Tibial artery (tissue), 4 donors: ENCODE data around the gene ANKRD7.

Source experiments
- DNase-seq, 2 donors: peaks; one replicate each; pipeline ENCODE4 v3.0.0-alpha.2; 2019
- H3K27ac ChIP-seq, 2 donors: fragments of 200-600 bp; sonication (generic) in 1 of 2; 1 replicate in 1 of 2; 2 replicates in 1 of 2; pipeline ENCODE4 v1.5.1; 2018 to 2019; ENCODE audit warnings: mild to moderate bottlenecking in 1 of 2
- H3K27me3 ChIP-seq, 2 donors: fragments of 200-600 bp; sonication (generic) in 1 of 2; one replicate each; pipeline versions ENCODE4 v1.5.1 to v1.6.0; 2016 to 2019
- H3K36me3 ChIP-seq, 3 donors: fragments of 200-600 bp; sonication (generic) in 2 of 3; one replicate each; pipeline ENCODE4 v1.5.1; 2016 to 2019; ENCODE audit warnings: mild to moderate bottlenecking in 2 of 3
- H3K4me1 ChIP-seq, 4 donors: fragments of 200-600 bp; sonication (generic) in 2 of 4; 1 replicate in 3 of 4; 2 replicates in 1 of 4; pipeline ENCODE4 v1.5.1; 2016 to 2019
- H3K4me3 ChIP-seq, 2 donors: fragments of 200-600 bp; sonication (generic) in 1 of 2; 1 replicate in 1 of 2; 2 replicates in 1 of 2; pipeline ENCODE4 v1.5.1; 2018 to 2019; ENCODE audit warnings: mild to moderate bottlenecking in 2 of 2
- H3K9me3 ChIP-seq, 3 donors: fragments of 200-600 bp; sonication (generic) in 1 of 3; one replicate each; pipeline ENCODE4 v1.5.1; 2016 to 2019
- intact Hi-C: fragments of 100-400 bp; cut with DNase I; formaldehyde crosslinking; loops from one replicate; pipeline ENCODE4 v1.15.0; 2023; ENCODE audit warnings: low total_unique reads
- TF ChIP-seq, protein P1 (sequence below), 2 experiments: fragments of 200-600 bp in 1 of 2; fragments of 450-650 bp in 1 of 2; IDR thresholded peaks; one replicate each; pipeline ENCODE4 v1.5.1; 2017 to 2019; ENCODE audit warnings: antibody characterized with exemption in 2 of 2, mild to moderate bottlenecking in 1 of 2, moderate library complexity in 1 of 2

The ANKRD7 gene

DNA sequence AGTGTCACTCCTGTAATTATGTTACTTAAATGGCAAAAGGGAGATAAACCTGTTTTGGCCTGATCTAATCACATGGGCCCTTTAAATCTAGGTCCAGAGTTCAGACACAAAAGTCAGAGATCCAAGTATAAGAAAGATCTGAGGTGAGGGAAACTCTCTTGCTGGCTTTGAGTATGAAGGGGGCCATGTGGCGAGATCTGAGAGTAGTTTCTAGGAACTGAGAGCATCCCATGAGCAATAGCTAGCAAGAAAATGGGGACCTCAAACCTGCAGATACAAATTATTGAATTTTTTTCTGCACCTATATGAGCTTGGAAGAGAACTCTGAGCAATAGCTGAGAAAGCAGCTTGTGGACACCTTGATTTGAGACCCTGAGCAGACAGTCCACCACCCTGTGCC is 27.6 kb downstream of the ANKRD7 start:
- H3K36me3 ChIP-seq = no peaks in the 10 kb centered on the region
- no peaks in the 10 kb centered on the region for H3K4me1 ChIP-seq
- H3K9me3 ChIP-seq = no peaks in the 10 kb centered on the region
- no peak overlapping the region for H3K4me3 ChIP-seq
- TF ChIP-seq, protein P1, sequence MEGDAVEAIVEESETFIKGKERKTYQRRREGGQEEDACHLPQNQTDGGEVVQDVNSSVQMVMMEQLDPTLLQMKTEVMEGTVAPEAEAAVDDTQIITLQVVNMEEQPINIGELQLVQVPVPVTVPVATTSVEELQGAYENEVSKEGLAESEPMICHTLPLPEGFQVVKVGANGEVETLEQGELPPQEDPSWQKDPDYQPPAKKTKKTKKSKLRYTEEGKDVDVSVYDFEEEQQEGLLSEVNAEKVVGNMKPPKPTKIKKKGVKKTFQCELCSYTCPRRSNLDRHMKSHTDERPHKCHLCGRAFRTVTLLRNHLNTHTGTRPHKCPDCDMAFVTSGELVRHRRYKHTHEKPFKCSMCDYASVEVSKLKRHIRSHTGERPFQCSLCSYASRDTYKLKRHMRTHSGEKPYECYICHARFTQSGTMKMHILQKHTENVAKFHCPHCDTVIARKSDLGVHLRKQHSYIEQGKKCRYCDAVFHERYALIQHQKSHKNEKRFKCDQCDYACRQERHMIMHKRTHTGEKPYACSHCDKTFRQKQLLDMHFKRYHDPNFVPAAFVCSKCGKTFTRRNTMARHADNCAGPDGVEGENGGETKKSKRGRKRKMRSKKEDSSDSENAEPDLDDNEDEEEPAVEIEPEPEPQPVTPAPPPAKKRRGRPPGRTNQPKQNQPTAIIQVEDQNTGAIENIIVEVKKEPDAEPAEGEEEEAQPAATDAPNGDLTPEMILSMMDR (IDR thresholded peaks at IDR 0.05) = no peak
- DNase-seq = no peak
- no peak overlapping the region for H3K27ac ChIP-seq
- intact Hi-C loops = no loop called here
- no peaks in the 10 kb centered on the region for H3K27me3 ChIP-seq

DNA sequence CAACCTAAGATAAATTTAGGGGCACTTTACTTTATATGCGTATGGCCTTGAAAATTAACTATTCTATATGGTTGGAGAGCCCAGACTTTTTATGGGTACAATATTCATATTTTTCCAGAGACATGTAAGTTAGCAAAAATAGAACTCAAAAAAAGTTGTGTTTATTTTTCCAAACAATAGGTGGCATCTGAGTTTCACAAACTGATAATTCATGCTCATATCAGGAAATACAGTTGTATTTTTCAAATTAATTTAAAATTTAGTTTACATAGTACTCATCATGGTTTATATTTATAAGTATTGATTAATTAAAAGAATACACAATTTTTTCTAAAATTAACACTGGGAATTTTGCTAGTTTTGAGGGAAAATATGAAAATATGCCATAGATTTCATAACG is 34.6 kb downstream of the ANKRD7 start:
- Histone ChIP-seq H3K9me3 (no peaks in the 10 kb centered on the region), H3K36me3 (no peaks in the 10 kb centered on the region), H3K27me3 (no peaks in the 10 kb centered on the region), H3K4me1 (no peaks in the 10 kb centered on the region), H3K4me3 (no peak overlapping the region), H3K27ac (no peak overlapping the region)
- intact Hi-C loops = no loop called here
- TF ChIP-seq, protein P1 (IDR thresholded peaks at IDR 0.05) = peak; percentile 10 to 24
- DNase-seq = no peak

DNA sequence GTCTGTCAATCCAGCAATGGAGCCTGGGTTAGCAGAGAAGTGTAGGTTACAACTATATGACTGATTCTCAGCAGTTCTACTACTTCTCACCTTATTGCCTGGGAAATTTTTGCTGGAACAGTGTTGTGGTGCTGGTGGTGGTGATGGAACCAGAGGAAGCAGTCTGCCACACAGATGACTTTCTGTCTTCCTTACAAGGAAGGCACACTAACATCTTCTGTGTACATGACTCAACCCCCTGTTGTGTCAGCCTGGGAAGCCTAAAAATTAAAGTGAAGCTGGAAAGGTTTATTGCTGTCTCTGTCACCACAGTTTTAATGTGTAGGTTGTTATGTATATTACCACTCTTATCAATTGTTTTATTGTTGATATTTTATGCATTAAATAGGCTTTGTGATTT is 40.3 kb downstream of the ANKRD7 start:
- Histone ChIP-seq H3K27ac (no peak overlapping the region), H3K4me3 (no peak overlapping the region), H3K4me1 (no peaks in the 10 kb centered on the region), H3K36me3 (no peaks in the 10 kb centered on the region), H3K27me3 (no peaks in the 10 kb centered on the region), H3K9me3 (no peaks in the 10 kb centered on the region)
- intact Hi-C loops = no loop called here
- TF ChIP-seq, protein P1 (IDR thresholded peaks at IDR 0.05) = no peak
- no peak for DNase-seq

DNA sequence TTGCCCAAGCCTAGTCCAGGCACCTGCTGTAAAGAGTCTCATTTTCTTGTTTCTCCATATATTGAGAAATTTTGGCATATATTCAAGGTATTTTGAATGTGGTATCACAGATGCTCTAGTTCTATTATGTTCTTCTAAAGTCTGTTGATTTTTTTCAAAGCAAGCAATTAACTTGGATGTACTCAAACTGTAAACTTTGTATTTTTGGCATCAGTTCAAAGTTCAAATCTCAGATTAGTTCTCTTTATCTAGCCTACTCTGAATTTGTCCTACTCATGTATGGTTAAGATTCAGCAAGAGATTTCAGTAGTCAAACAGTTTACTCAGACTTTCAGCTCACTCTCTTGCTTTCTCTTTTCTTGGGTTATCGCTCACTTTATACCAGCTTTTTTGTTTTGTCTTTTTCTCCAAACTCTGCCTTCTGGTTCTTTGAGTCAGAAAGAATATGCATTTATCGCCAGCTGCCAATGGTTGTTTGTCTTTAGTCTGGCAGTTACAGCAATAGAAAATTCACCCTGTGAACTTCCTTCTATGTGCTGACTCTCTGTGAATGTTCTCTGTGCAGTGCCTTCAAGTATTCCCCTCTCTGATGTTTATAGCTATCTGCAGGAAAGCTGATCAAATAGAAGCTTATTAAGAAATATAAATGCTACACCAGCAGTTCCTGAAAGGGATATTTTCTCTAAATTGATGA is 56.0 kb downstream of the ANKRD7 start:
- H3K4me1 ChIP-seq = peaks cover 0 to 31% (median 0%) of the 10 kb centered on the region in 4 donors
- H3K36me3 ChIP-seq = no peaks in the 10 kb centered on the region
- H3K9me3 ChIP-seq = no peaks in the 10 kb centered on the region
- no peak for DNase-seq
- no peaks in the 10 kb centered on the region for H3K27me3 ChIP-seq
- TF ChIP-seq, protein P1 (IDR thresholded peaks at IDR 0.05) = no peak
- H3K27ac ChIP-seq = peak overlapping the region; percentile 10 to 53
- H3K4me3 ChIP-seq = no peak overlapping the region
- intact Hi-C loops = no loop called here

DNA sequence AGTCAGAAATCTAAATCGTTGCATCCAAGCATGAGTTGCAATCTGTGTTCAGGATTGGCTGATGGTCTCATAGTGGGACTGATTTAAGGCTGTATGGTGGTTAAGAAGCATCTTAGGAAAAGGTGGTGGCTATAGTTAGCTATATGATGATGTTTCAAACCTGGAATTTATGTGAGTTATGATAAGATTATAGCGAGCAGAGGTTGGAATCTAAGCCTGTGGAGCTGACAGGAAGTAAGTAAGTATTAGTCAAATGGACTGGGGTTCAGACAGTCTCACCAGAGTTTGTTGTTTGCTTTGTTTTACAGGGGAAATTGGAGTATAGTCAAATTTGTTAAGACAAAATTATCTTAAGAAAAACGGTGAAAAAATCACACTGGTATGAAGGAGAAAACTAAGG is 56.7 kb downstream of the ANKRD7 start:
- no peaks in the 10 kb centered on the region for H3K36me3 ChIP-seq

More for the DNA sequence above, 56.7 kb downstream of the ANKRD7 start:
- Histone ChIP-seq H3K4me1 (peaks cover 0 to 31% (median 0%) of the 10 kb centered on the region in 4 donors), H3K9me3 (no peaks in the 10 kb centered on the region), H3K4me3 (no peak overlapping the region), H3K27ac (peak overlapping the region in 1 of 2 donors; percentile 53), H3K27me3 (no peaks in the 10 kb centered on the region)
- DNase-seq = no peak
- intact Hi-C loops = no loop called here
- TF ChIP-seq, protein P1 (IDR thresholded peaks at IDR 0.05) = no peak
